Measurements from ENCODE around the gene FOXK2. TPM values are rescaled to one million over a fixed set of nuclear protein-coding genes. Genes with fewer than 3 reads are reported as not detected.
"Not testable (repeated sequence)": the region's sequence is repeated elsewhere in the genome, so short reads cannot be mapped to it uniquely, and the experiment has no call there.

FOXK2 gene
- total RNA-seq, 1 donor = 29.3 TPM

DNA sequence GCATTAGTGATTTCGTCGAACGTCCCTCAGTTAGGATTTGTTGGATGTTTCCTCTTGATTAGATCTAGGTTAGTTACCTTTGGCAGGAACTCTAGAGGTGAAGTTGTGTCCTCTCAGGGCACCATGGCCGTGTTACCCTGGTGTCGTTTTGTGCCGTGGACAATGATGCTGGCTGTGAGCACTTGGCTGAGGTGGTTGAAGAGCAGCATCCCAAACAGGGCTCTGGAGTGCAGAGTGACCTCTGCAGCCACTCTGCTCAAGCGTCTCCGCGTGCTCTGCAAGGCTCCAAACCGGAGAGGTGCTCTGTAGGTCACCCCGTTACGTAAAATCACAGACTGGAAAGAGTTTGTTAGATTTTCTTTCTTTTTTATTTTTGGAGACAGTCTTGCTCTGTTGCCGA lies 33.0 kb downstream of the FOXK2 start:
- no peak overlapping the region for H3K4me2 ChIP-seq (ENCODE audit: insufficient read depth, low read length)
- H3K36me3 ChIP-seq (ENCODE audit: insufficient read depth, low read length) = no peaks in the 10 kb centered on the region
- H3K79me2 ChIP-seq (ENCODE audit: insufficient read depth, low read length) = peaks cover 91% of the 10 kb centered on the region
- no peak for TF ChIP-seq CTCF (IDR thresholded peaks at IDR 0.05; ENCODE audit: extremely low read depth, low read depth, low read length)
- peaks cover 65% of the 10 kb centered on the region for H4K20me1 ChIP-seq (ENCODE audit: insufficient read depth, low read length)
- H3K4me1 ChIP-seq (ENCODE audit: insufficient read depth, low read length) = peaks cover 16% of the 10 kb centered on the region
- no peak overlapping the region for H3K27ac ChIP-seq (ENCODE audit: low read depth, low read length)
- no peak for DNase-seq (ENCODE audit: insufficient read length, low spot score, missing footprints)
- H3K27me3 ChIP-seq (ENCODE audit: insufficient read depth, low read length) = no peaks in the 10 kb centered on the region
- H3K4me3 ChIP-seq (ENCODE audit: insufficient read depth, low read length) = no peak overlapping the region
- H2AFZ ChIP-seq (ENCODE audit: low read length) = no peak overlapping the region
- no peaks in the 10 kb centered on the region for H3K9me3 ChIP-seq (ENCODE audit: low read depth, low read length)

DNA sequence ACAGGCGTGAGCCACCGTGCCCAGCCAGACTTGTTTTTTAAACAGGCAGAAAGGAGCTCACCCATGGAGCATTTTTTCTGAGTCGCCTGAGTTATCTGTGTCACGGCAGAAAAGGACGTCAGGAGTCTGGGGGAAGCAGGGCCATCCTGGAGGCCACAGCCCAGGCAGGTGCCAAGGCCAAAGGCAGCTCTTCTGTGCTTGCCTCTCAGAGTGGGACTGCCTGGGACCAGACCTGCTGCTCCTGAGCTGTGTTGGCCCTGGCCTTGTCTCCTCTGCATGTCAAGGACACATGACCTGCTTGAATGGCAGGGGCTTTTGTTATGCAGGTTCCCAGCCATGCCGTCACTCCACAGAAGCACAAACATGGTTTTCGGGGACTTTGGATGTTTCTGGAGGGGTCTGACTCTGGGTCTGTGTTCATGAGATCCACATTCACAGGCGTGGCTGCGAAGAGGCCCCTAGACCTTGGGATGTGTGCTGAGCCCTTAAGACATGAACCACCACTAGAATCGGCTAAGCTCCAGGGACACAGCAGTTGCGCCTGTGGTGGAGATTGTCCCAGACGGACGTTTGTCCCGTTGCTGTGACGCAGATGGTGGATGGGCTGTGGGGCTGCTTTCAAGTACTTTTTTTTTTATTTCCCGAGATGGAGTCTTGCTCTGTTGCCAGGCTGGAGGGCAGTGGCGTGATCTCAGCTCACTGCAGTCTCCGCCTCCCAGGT lies 33.8 kb downstream of the FOXK2 start:
- no peaks in the 10 kb centered on the region for H3K9me3 ChIP-seq (ENCODE audit: low read depth, low read length)
- TF ChIP-seq CTCF (IDR thresholded peaks at IDR 0.05; ENCODE audit: extremely low read depth, low read depth, low read length) = no peak
- no peak overlapping the region for H3K27ac ChIP-seq (ENCODE audit: low read depth, low read length)
- DNase-seq (ENCODE audit: insufficient read length, low spot score, missing footprints) = peak; percentile 36
- no peak overlapping the region for H3K4me2 ChIP-seq (ENCODE audit: insufficient read depth, low read length)
- peaks cover 65% of the 10 kb centered on the region for H4K20me1 ChIP-seq (ENCODE audit: insufficient read depth, low read length)
- H3K4me1 ChIP-seq (ENCODE audit: insufficient read depth, low read length) = peaks cover 16% of the 10 kb centered on the region
- no peaks in the 10 kb centered on the region for H3K27me3 ChIP-seq (ENCODE audit: insufficient read depth, low read length)
- H3K36me3 ChIP-seq (ENCODE audit: insufficient read depth, low read length) = no peaks in the 10 kb centered on the region
- no peak overlapping the region for H3K4me3 ChIP-seq (ENCODE audit: insufficient read depth, low read length)
- no peak overlapping the region for H2AFZ ChIP-seq (ENCODE audit: low read length)
- H3K79me2 ChIP-seq (ENCODE audit: insufficient read depth, low read length) = peaks cover 91% of the 10 kb centered on the region

DNA sequence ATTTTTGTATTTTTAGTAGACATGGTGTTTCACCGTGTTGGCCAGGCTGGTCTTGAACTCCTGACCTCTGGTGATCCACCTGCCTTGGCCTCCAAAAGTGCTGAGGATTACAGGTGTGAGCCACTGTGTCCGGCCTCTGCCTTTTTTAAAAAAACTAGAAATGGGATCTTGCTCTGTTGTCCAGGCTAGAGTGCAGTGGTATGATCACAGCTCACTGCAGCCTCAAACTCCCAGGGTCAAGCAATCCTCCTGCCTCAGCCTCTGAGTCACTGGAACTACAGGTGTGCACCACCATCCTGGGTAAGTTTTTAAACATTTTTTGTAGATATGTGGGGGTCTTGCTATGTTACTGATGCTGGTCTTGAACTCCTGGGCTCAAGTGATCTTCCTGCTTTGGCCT lies 38.0 kb downstream of the FOXK2 start:
- not testable (repeated sequence) for H3K4me2 ChIP-seq (ENCODE audit: insufficient read depth, low read length); H3K27me3 ChIP-seq (ENCODE audit: insufficient read depth, low read length); H3K27ac ChIP-seq (ENCODE audit: low read depth, low read length); H3K36me3 ChIP-seq (ENCODE audit: insufficient read depth, low read length); H2AFZ ChIP-seq (ENCODE audit: low read length); H3K9me3 ChIP-seq (ENCODE audit: low read depth, low read length); DNase-seq (ENCODE audit: insufficient read length, low spot score, missing footprints); H3K4me3 ChIP-seq (ENCODE audit: insufficient read depth, low read length); H3K4me1 ChIP-seq (ENCODE audit: insufficient read depth, low read length)
- peaks cover 62% of the 10 kb centered on the region for H4K20me1 ChIP-seq (ENCODE audit: insufficient read depth, low read length)
- H3K79me2 ChIP-seq (ENCODE audit: insufficient read depth, low read length) = peaks cover 95% of the 10 kb centered on the region

DNA sequence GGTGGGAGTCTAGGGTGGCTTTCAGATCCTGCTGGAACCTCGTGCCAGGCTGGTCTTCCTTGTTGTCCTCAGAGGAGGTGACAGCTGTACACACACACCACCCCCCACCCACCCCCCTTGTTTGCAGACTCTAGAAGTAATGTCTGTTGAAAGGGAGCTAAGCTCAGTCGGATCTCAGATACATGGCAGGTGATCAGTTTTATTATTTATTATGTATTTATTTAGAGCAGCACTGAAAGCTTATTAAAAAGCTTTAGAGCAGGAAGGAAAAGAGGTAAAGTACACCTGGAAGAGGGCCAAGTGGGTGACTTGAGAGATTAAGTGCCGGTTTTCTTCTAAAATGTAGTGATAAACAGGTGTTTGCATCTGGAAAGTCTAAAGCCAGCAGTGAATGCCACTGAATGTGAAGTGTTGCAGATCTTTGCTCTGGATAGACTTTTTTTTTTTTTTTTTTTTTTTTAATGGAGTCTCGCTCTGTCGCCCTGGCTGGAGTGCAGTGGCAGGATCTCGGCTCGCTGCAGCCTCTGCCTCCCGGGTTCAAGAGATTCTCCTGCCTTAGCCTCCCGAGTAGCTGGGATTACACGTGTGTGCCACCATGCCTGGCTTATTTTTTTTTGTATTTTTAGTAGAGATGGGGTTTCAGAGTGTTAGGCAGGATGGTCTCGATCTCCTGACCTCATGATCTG lies 40.2 kb downstream of the FOXK2 start:
- H2AFZ ChIP-seq (ENCODE audit: low read length) = no peak overlapping the region
- no peak overlapping the region for H3K4me3 ChIP-seq (ENCODE audit: insufficient read depth, low read length)
- H4K20me1 ChIP-seq (ENCODE audit: insufficient read depth, low read length) = peaks cover 51% of the 10 kb centered on the region
- no peak for TF ChIP-seq CTCF (IDR thresholded peaks at IDR 0.05; ENCODE audit: extremely low read depth, low read depth, low read length)
- H3K79me2 ChIP-seq (ENCODE audit: insufficient read depth, low read length) = peaks cover 86% of the 10 kb centered on the region
- H3K36me3 ChIP-seq (ENCODE audit: insufficient read depth, low read length) = no peaks in the 10 kb centered on the region
- H3K4me1 ChIP-seq (ENCODE audit: insufficient read depth, low read length) = peaks cover 3% of the 10 kb centered on the region
- DNase-seq (ENCODE audit: insufficient read length, low spot score, missing footprints) = no peak
- H3K9me3 ChIP-seq (ENCODE audit: low read depth, low read length) = no peaks in the 10 kb centered on the region
- H3K27ac ChIP-seq (ENCODE audit: low read depth, low read length) = no peak overlapping the region
- no peaks in the 10 kb centered on the region for H3K27me3 ChIP-seq (ENCODE audit: insufficient read depth, low read length)
- H3K4me2 ChIP-seq (ENCODE audit: insufficient read depth, low read length) = no peak overlapping the region

Data from osteoblast (primary cell).